ENCODE results near the gene ILRUN.
"Not testable (repeated sequence)": the region's sequence is repeated elsewhere in the genome, so short reads cannot be mapped to it uniquely, and the experiment has no call there.

ILRUN gene

GRCh38 chr6:34696189-34696738 is 303 bp downstream of the ILRUN start:
- DNase-seq: peak; percentile 47

GRCh38 chr6:34695729-34696188 is 808 bp downstream of the ILRUN start:
- no peak for DNase-seq

GRCh38 chr6:34692280-34692679 is 4.3 kb downstream of the ILRUN start:
- DNase-seq: no peak

- DNase-seq: no peak
These were observed 6.8 kb downstream of the ILRUN start for GRCh38 chr6:34689742-34690141.

GRCh38 chr6:34688956-34689355 is 7.6 kb downstream of the ILRUN start:
- no peak for DNase-seq

- DNase-seq: no peak
These were observed 11.6 kb downstream of the ILRUN start for GRCh38 chr6:34684919-34685318.

- DNase-seq: no peak
These were observed 12.2 kb downstream of the ILRUN start for GRCh38 chr6:34684364-34684763.

- no peak for DNase-seq
These were observed 15.6 kb downstream of the ILRUN start for GRCh38 chr6:34680802-34681515.

- not testable (repeated sequence) for DNase-seq
These were observed 16.3 kb downstream of the ILRUN start for GRCh38 chr6:34680313-34680712.

GRCh38 chr6:34679552-34680253 is 16.9 kb downstream of the ILRUN start:
- DNase-seq: no peak

- DNase-seq: no peak
These were observed 20.4 kb downstream of the ILRUN start for GRCh38 chr6:34676140-34676539.

- not testable (repeated sequence) for DNase-seq
These were observed 21.6 kb downstream of the ILRUN start for GRCh38 chr6:34674930-34675329.

GRCh38 chr6:34674268-34674639 is 22.3 kb downstream of the ILRUN start:
- no peak for DNase-seq

- no peak for DNase-seq
These were observed 23.5 kb downstream of the ILRUN start for GRCh38 chr6:34673064-34673463.

GRCh38 chr6:34672657-34673043 is 23.9 kb downstream of the ILRUN start:
- DNase-seq: no peak

GRCh38 chr6:34671801-34672656 is 24.5 kb downstream of the ILRUN start:
- no peak for DNase-seq

- no peak for DNase-seq
These were observed 25.2 kb downstream of the ILRUN start for GRCh38 chr6:34671367-34671766.

GRCh38 chr6:34668799-34669198 is 27.8 kb downstream of the ILRUN start:
- DNase-seq: not testable (repeated sequence)

GRCh38 chr6:34667481-34668238 is 28.9 kb downstream of the ILRUN start:
- no peak for DNase-seq

- no peak for DNase-seq
These were observed 31.5 kb downstream of the ILRUN start for GRCh38 chr6:34665019-34665418.

- DNase-seq: no peak
These were observed 32.2 kb downstream of the ILRUN start for GRCh38 chr6:34664256-34664971.

- no peak for DNase-seq
These were observed 32.7 kb downstream of the ILRUN start for GRCh38 chr6:34663831-34664255.

Measured in midbrain (tissue), 1 donor.